ENCODE results near the gene SCAMP4. TPM values are rescaled to one million over a fixed set of nuclear protein-coding genes. Genes with fewer than 3 reads are reported as not detected.

The SCAMP4 gene
- total RNA-seq, 1 donor from 2014 or later = 75.8 TPM

GRCh38 chr19:1913781-1914577 lies 8.8 kb downstream of the SCAMP4 start:
- peaks cover 13% of the 10 kb centered on the region for H3K4me1 Mint-ChIP-seq (ENCODE audit: unreplicated experiment)
- H3K9me3 Mint-ChIP-seq (ENCODE audit: unreplicated experiment) = no peaks in the 10 kb centered on the region
- no peaks in the 10 kb centered on the region for H3K27me3 Mint-ChIP-seq (ENCODE audit: unreplicated experiment)
- peaks cover 9% of the 10 kb centered on the region for H3K36me3 Mint-ChIP-seq (ENCODE audit: unreplicated experiment)
- DNase-seq (ENCODE audit: extremely low spot score, unreplicated experiment) = no peak
- no peak overlapping the region for H3K4me3 Mint-ChIP-seq (ENCODE audit: unreplicated experiment)
- TF ChIP-seq CTCF (IDR thresholded peaks at IDR 0.05) = no peak
- H3K27ac Mint-ChIP-seq (ENCODE audit: unreplicated experiment) = no peak overlapping the region

- H3K4me1 Mint-ChIP-seq (ENCODE audit: unreplicated experiment) = peaks cover 6% of the 10 kb centered on the region
- no peaks in the 10 kb centered on the region for H3K27me3 Mint-ChIP-seq (ENCODE audit: unreplicated experiment)
- H3K9me3 Mint-ChIP-seq (ENCODE audit: unreplicated experiment) = no peaks in the 10 kb centered on the region
- peaks cover 9% of the 10 kb centered on the region for H3K36me3 Mint-ChIP-seq (ENCODE audit: unreplicated experiment)
- TF ChIP-seq CTCF (IDR thresholded peaks at IDR 0.05) = no peak
- no peak overlapping the region for H3K27ac Mint-ChIP-seq (ENCODE audit: unreplicated experiment)
- no peak overlapping the region for H3K4me3 Mint-ChIP-seq (ENCODE audit: unreplicated experiment)
- DNase-seq (ENCODE audit: extremely low spot score, unreplicated experiment) = no peak
Observed at GRCh38 chr19:1914826-1915341, 9.7 kb downstream of the SCAMP4 start.

- H3K9me3 Mint-ChIP-seq (ENCODE audit: unreplicated experiment) = no peaks in the 10 kb centered on the region
- no peak overlapping the region for H3K27ac Mint-ChIP-seq (ENCODE audit: unreplicated experiment)
- H3K36me3 Mint-ChIP-seq (ENCODE audit: unreplicated experiment) = peaks cover 15% of the 10 kb centered on the region
- peaks cover 1% of the 10 kb centered on the region for H3K4me1 Mint-ChIP-seq (ENCODE audit: unreplicated experiment)
- DNase-seq (ENCODE audit: extremely low spot score, unreplicated experiment) = no peak
- no peaks in the 10 kb centered on the region for H3K27me3 Mint-ChIP-seq (ENCODE audit: unreplicated experiment)
- no peak for TF ChIP-seq CTCF (IDR thresholded peaks at IDR 0.05)
- no peak overlapping the region for H3K4me3 Mint-ChIP-seq (ENCODE audit: unreplicated experiment)
Observed at GRCh38 chr19:1917146-1917545, 11.9 kb downstream of the SCAMP4 start.

GRCh38 chr19:1917926-1918325 lies 12.7 kb downstream of the SCAMP4 start:
- Mint-ChIP-seq H3K9me3 (ENCODE audit: unreplicated experiment) (no peaks in the 10 kb centered on the region), H3K27me3 (ENCODE audit: unreplicated experiment) (no peaks in the 10 kb centered on the region), H3K4me1 (ENCODE audit: unreplicated experiment) (peaks cover 1% of the 10 kb centered on the region), H3K4me3 (ENCODE audit: unreplicated experiment) (no peak overlapping the region), H3K27ac (ENCODE audit: unreplicated experiment) (no peak overlapping the region), H3K36me3 (ENCODE audit: unreplicated experiment) (peaks cover 20% of the 10 kb centered on the region)
- no peak for DNase-seq (ENCODE audit: extremely low spot score, unreplicated experiment)
- TF ChIP-seq CTCF (IDR thresholded peaks at IDR 0.05) = no peak

- no peaks in the 10 kb centered on the region for H3K27me3 Mint-ChIP-seq (ENCODE audit: unreplicated experiment)
- H3K27ac Mint-ChIP-seq (ENCODE audit: unreplicated experiment) = no peak overlapping the region
- DNase-seq (ENCODE audit: extremely low spot score, unreplicated experiment) = no peak
- no peak overlapping the region for H3K4me3 Mint-ChIP-seq (ENCODE audit: unreplicated experiment)
- TF ChIP-seq CTCF (IDR thresholded peaks at IDR 0.05) = no peak
- peaks cover 20% of the 10 kb centered on the region for H3K36me3 Mint-ChIP-seq (ENCODE audit: unreplicated experiment)
- H3K9me3 Mint-ChIP-seq (ENCODE audit: unreplicated experiment) = no peaks in the 10 kb centered on the region
- H3K4me1 Mint-ChIP-seq (ENCODE audit: unreplicated experiment) = no peaks in the 10 kb centered on the region
Observed at GRCh38 chr19:1918975-1919374, 13.8 kb downstream of the SCAMP4 start.

Data from osteocyte (in vitro differentiated cells).